ENCODE results near the gene LARGE1.

DNA sequence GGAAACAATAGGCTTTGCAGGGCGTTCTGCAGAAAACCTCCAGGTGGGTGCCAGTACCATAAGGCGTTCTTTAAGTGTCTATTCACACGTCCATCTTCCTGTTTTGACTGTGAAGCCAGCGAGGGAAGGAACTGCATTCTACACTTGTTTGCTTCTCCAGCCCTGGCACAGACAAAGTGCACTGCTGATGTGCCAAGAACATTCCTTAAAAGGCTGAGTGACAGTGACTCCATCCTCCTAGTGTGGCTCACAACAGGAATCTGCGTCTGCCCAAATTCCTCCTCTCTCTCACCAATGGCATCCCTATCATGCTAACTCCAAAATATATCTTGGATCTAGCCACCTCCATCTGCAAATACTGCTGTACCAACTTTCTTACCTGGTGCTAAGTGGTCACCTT, 454.7 kb downstream of the LARGE1 start:
- TF ChIP-seq CTCF (IDR thresholded peaks at IDR 0.05; ENCODE audit: poor library complexity) (no peak), EZH2phosphoT487 (IDR thresholded peaks at IDR 0.05; ENCODE audit: low read depth, severe bottlenecking, unreplicated experiment) (no peak), EZH2 (IDR thresholded peaks at IDR 0.05; ENCODE audit: borderline replicate concordance) (no peak)

All from hepatocyte (in vitro differentiated cells).